ENCODE measurements around the gene NEUROG2. TPM values are rescaled to one million over a fixed set of nuclear protein-coding genes. Genes with fewer than 3 reads are reported as not detected.
"Not testable (repeated sequence)": the region's sequence is repeated elsewhere in the genome, so short reads cannot be mapped to it uniquely, and the experiment has no call there.

NEUROG2 gene
- total RNA-seq, 1 experiment from 2014 or later = 0.69 TPM

GRCh38 chr4:112511093-112511802, 4.7 kb downstream of the NEUROG2 start:
- DNase-seq (ENCODE audit: low read depth, low spot score) = no peak
- in situ Hi-C loops (cut with HindIII; ENCODE audit: low pct_unique_long_range_greater_than_20kb, low sequenced_read_pairs) = no loop called here

- in situ Hi-C loops (cut with HindIII; ENCODE audit: low pct_unique_long_range_greater_than_20kb, low sequenced_read_pairs) = no loop called here
- DNase-seq (ENCODE audit: low read depth, low spot score) = no peak
These were observed 5.5 kb downstream of the NEUROG2 start for GRCh38 chr4:112510291-112511092.

- DNase-seq (ENCODE audit: low read depth, low spot score) = no peak
- in situ Hi-C loops (cut with HindIII; ENCODE audit: low pct_unique_long_range_greater_than_20kb, low sequenced_read_pairs) = no loop called here
These were observed 6.5 kb downstream of the NEUROG2 start for GRCh38 chr4:112509243-112510141.

GRCh38 chr4:112508356-112508755, 7.6 kb downstream of the NEUROG2 start:
- in situ Hi-C loops (cut with HindIII; ENCODE audit: low pct_unique_long_range_greater_than_20kb, low sequenced_read_pairs) = no loop called here
- DNase-seq (ENCODE audit: low read depth, low spot score) = no peak

GRCh38 chr4:112504807-112505206, 11.2 kb downstream of the NEUROG2 start:
- DNase-seq (ENCODE audit: low read depth, low spot score) = no peak
- in situ Hi-C loops (cut with HindIII; ENCODE audit: low pct_unique_long_range_greater_than_20kb, low sequenced_read_pairs) = no loop called here

- in situ Hi-C loops (cut with HindIII; ENCODE audit: low pct_unique_long_range_greater_than_20kb, low sequenced_read_pairs) = no loop called here
- DNase-seq (ENCODE audit: low read depth, low spot score) = no peak
These were observed 13.1 kb downstream of the NEUROG2 start for GRCh38 chr4:112502871-112503270.

- no peak for DNase-seq (ENCODE audit: low read depth, low spot score)
- in situ Hi-C loops (cut with HindIII; ENCODE audit: low pct_unique_long_range_greater_than_20kb, low sequenced_read_pairs) = no loop called here
These were observed 23.7 kb downstream of the NEUROG2 start for GRCh38 chr4:112492321-112492720.

- DNase-seq (ENCODE audit: low read depth, low spot score); in situ Hi-C loops (cut with HindIII; ENCODE audit: low pct_unique_long_range_greater_than_20kb, low sequenced_read_pairs): not testable (repeated sequence)
These were observed 25.2 kb downstream of the NEUROG2 start for GRCh38 chr4:112490808-112491207.

- DNase-seq (ENCODE audit: low read depth, low spot score) = no peak
- in situ Hi-C loops (cut with HindIII; ENCODE audit: low pct_unique_long_range_greater_than_20kb, low sequenced_read_pairs) = no loop called here
These were observed 30.1 kb downstream of the NEUROG2 start for GRCh38 chr4:112485930-112486329.

GRCh38 chr4:112473985-112474384, 42.0 kb downstream of the NEUROG2 start:
- no peak for DNase-seq (ENCODE audit: low read depth, low spot score)
- in situ Hi-C loops (cut with HindIII; ENCODE audit: low pct_unique_long_range_greater_than_20kb, low sequenced_read_pairs) = no loop called here

GRCh38 chr4:112472318-112472717, 43.7 kb downstream of the NEUROG2 start:
- DNase-seq (ENCODE audit: low read depth, low spot score) = no peak
- in situ Hi-C loops (cut with HindIII; ENCODE audit: low pct_unique_long_range_greater_than_20kb, low sequenced_read_pairs) = no loop called here

Other genes starting within 250 kb of the NEUROG2 start
- 5.4 and 8.4 TPM in 2 replicates for gene TIFA, start 230.3 kb downstream of the NEUROG2 start, total RNA-seq (2014; rRNA removed; shearing (Covaris generic))
- gene ALPK1, start 218.8 kb downstream of the NEUROG2 start, total RNA-seq (2014; rRNA removed; shearing (Covaris generic)) = 9.6 and 10.0 TPM in 2 replicates
- 6.7 and 8.5 TPM in 2 replicates for gene ZGRF1, start 120.7 kb upstream of the NEUROG2 start, total RNA-seq (2014; rRNA removed; shearing (Covaris generic))
- 43.6 and 44.7 TPM in 2 replicates for gene LARP7, start 121.0 kb upstream of the NEUROG2 start, total RNA-seq (2014; rRNA removed; shearing (Covaris generic))

All from SK-MEL-5 (cell line).